WTC11 (cell line): Measurements from ENCODE around the gene CDH16. TPM values are rescaled to one million over a fixed set of nuclear protein-coding genes. Genes with fewer than 3 reads are reported as not detected.

ENCODE experiments used
- ATAC-seq: fragments of 200-7000 bp; cut with Tn5 transposase; 2 replicates; pipeline ENCODE4 v1.10.0; 2021; ENCODE audit warnings: mild to moderate bottlenecking, moderate library complexity
- CTCF ChIA-PET: fragments of 300-600 bp; sonication (Branson Sonifier 250); formaldehyde crosslinking; loops from one replicate; lab custom pipeline; 2021; ENCODE audit warnings: antibody characterized with exemption; lab: Charles Lee
- POLR2A ChIA-PET: fragments of 350-600 bp; sonication (Branson Sonifier 250); formaldehyde crosslinking; loops from one replicate; lab custom pipeline; 2021; ENCODE audit warnings: antibody characterized with exemption; lab: Charles Lee
- DNase-seq: peaks from one replicate; pipeline ENCODE4 v3.0.0; 2021; ENCODE audit warnings: low spot score
- H3K27ac Mint-ChIP-seq: 2 replicates; pipeline ENCODE4 v1.8.0; 2021; ENCODE audit warnings: mixed read lengths
- H3K27me3 Mint-ChIP-seq: 2 replicates; pipeline ENCODE4 v1.8.0; 2021; ENCODE audit warnings: low read depth, mild to moderate bottlenecking, moderate library complexity, mixed read lengths
- H3K36me3 Mint-ChIP-seq: 2 replicates; pipeline ENCODE4 v1.8.0; 2021; ENCODE audit warnings: mixed read lengths
- H3K4me1 Mint-ChIP-seq: 2 replicates; pipeline ENCODE4 v1.8.0; 2022; ENCODE audit warnings: mixed read lengths
- H3K4me3 Mint-ChIP-seq: 2 replicates; pipeline ENCODE4 v1.8.0; 2021; ENCODE audit warnings: mild to moderate bottlenecking, moderate library complexity, mixed read lengths
- H3K9me3 Mint-ChIP-seq: 2 replicates; pipeline ENCODE4 v1.8.0; 2021; ENCODE audit warnings: mixed read lengths
- E2F1 ChIP-seq: sonication (generic); formaldehyde crosslinking; IDR thresholded peaks from 2 replicates; pipeline ENCODE4 v1.8.0; 2022; ENCODE audit warnings: mild to moderate bottlenecking, missing genetic modification reagents
- E2F4 ChIP-seq: sonication (generic); formaldehyde crosslinking; IDR thresholded peaks from 2 replicates; pipeline ENCODE4 v1.8.1; 2022; ENCODE audit warnings: low read depth, mild to moderate bottlenecking, moderate library complexity, missing genetic modification reagents, borderline replicate concordance
- EMX1 ChIP-seq: fragments of 250-450 bp; sonication (Bioruptor Pico); IDR thresholded peaks from 2 replicates; pipeline ENCODE4 v1.8.0; 2021; ENCODE audit warnings: mild to moderate bottlenecking
- FOXJ3 ChIP-seq: sonication (generic); formaldehyde crosslinking; IDR thresholded peaks from 2 replicates; pipeline ENCODE4 v1.9.0; 2021; ENCODE audit warnings: missing genetic modification reagents, mild to moderate bottlenecking, borderline replicate concordance
- GTF2I ChIP-seq: fragments of 250-450 bp; sonication (Bioruptor Pico); conservative IDR thresholded peaks from 2 replicates; pipeline ENCODE4 v1.4.0; 2021; ENCODE audit warnings: mild to moderate bottlenecking
- JUN ChIP-seq: sonication (generic); formaldehyde crosslinking; IDR thresholded peaks from 2 replicates; pipeline ENCODE4 v1.8.0; 2023; ENCODE audit warnings: mild to moderate bottlenecking, missing genetic modification reagents
- NR1H2 ChIP-seq: sonication (generic); formaldehyde crosslinking; IDR thresholded peaks from 2 replicates; pipeline ENCODE4 v1.9.0; 2021; ENCODE audit warnings: mild to moderate bottlenecking, moderate library complexity, missing genetic modification reagents
- NR2C2 ChIP-seq: sonication (generic); formaldehyde crosslinking; IDR thresholded peaks from 2 replicates; pipeline ENCODE4 v1.8.0; 2022; ENCODE audit warnings: mild to moderate bottlenecking, missing genetic modification reagents
- OVOL2 ChIP-seq: fragments of 250-450 bp; sonication (Bioruptor Pico); IDR thresholded peaks from 2 replicates; pipeline ENCODE4 v1.9.0; 2021; ENCODE audit warnings: mild to moderate bottlenecking, borderline replicate concordance
- SMAD4 ChIP-seq: sonication (generic); formaldehyde crosslinking; IDR thresholded peaks from 2 replicates; pipeline ENCODE4 v1.8.0; 2022; ENCODE audit warnings: mild to moderate bottlenecking, missing genetic modification reagents
- SP1 ChIP-seq: sonication (generic); formaldehyde crosslinking; conservative IDR thresholded peaks from 2 replicates; pipeline ENCODE4 v1.8.1; 2022; ENCODE audit warnings: missing genetic modification reagents
- TCF7 ChIP-seq: sonication (generic); formaldehyde crosslinking; IDR thresholded peaks from 2 replicates; pipeline ENCODE4 v1.8.0; 2022; ENCODE audit warnings: mild to moderate bottlenecking, low read depth, missing genetic modification reagents, moderate library complexity
- TEAD4 ChIP-seq: sonication (generic); formaldehyde crosslinking; IDR thresholded peaks from 2 replicates; pipeline ENCODE4 v1.8.0; 2022; ENCODE audit warnings: mild to moderate bottlenecking, missing genetic modification reagents
- ZNF263 ChIP-seq: sonication (generic); formaldehyde crosslinking; IDR thresholded peaks from 2 replicates; pipeline ENCODE4 v1.8.1; 2022; ENCODE audit warnings: low read depth, mild to moderate bottlenecking, moderate library complexity, missing genetic modification reagents
- ZNF423 ChIP-seq: fragments of 250-450 bp; sonication (Bioruptor Pico); IDR thresholded peaks from 2 replicates; pipeline ENCODE4 v2.1.2; 2022; ENCODE audit warnings: mild to moderate bottlenecking, moderate library complexity
- ZNF425 ChIP-seq: fragments of 250-450 bp; sonication (Bioruptor Pico); conservative IDR thresholded peaks from 2 replicates; pipeline ENCODE4 v1.9.0; 2021; ENCODE audit warnings: mild to moderate bottlenecking
- total RNA-seq: library from RNA; stranded (reverse); gene quantifications from 3 replicates; pipeline ENCODE4 v1.2.3, GENCODE V29; 2021
- TF ChIP-seq, protein P1 (sequence below): sonication (generic); formaldehyde crosslinking; IDR thresholded peaks from 2 replicates; pipeline ENCODE4 v1.8.1; 2022; ENCODE audit warnings: mild to moderate bottlenecking, moderate library complexity, missing genetic modification reagents
- TF ChIP-seq, protein P2 (sequence below): fragments of 250-450 bp; sonication (Bioruptor Pico); IDR thresholded peaks from 2 replicates; pipeline ENCODE4 v1.8.0; 2021; ENCODE audit warnings: mild to moderate bottlenecking
- TF ChIP-seq, protein P3 (sequence below): sonication (generic); formaldehyde crosslinking; IDR thresholded peaks from 2 replicates; pipeline ENCODE4 v1.8.1; 2023; ENCODE audit warnings: mild to moderate bottlenecking, moderate library complexity, missing genetic modification reagents
- TF ChIP-seq, protein P4 (sequence below): sonication (generic); formaldehyde crosslinking; IDR thresholded peaks from 2 replicates; pipeline ENCODE4 v1.8.1; 2022; ENCODE audit warnings: mild to moderate bottlenecking, missing genetic modification reagents, moderate library complexity, borderline replicate concordance

The CDH16 gene
- total RNA-seq, 1 experiment from 2014 or later: not detected

DNA sequence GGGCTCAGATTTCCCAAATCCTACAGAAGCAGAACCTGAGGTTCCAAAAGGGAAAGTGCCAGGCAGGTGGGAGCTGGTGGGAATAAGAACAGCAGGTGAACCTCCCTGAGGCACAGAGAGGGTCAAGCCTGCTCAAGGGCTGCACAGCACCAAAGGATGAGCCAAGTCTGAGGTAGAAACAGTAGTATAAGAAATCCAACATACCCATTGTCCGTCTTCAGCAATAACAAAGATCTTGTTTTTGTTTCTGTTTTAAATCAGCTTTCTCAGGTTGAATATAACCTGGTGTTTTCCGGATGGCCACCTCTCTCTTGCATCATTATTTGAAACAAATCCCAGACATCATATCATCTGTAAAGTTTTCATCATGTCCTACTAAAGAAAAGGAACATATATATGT lies 31.8 kb upstream of the CDH16 start:
- no peak overlapping the region for H3K27ac Mint-ChIP-seq
- TF ChIP-seq, protein P1, sequence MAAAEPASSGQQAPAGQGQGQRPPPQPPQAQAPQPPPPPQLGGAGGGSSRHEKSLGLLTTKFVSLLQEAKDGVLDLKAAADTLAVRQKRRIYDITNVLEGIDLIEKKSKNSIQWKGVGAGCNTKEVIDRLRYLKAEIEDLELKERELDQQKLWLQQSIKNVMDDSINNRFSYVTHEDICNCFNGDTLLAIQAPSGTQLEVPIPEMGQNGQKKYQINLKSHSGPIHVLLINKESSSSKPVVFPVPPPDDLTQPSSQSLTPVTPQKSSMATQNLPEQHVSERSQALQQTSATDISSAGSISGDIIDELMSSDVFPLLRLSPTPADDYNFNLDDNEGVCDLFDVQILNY (CRISPR knock-in tag): no peak
- TF ChIP-seq NR2C2 (CRISPR knock-in tag) (no peak), ZNF263 (CRISPR knock-in tag) (no peak)
- TF ChIP-seq, protein P2, sequence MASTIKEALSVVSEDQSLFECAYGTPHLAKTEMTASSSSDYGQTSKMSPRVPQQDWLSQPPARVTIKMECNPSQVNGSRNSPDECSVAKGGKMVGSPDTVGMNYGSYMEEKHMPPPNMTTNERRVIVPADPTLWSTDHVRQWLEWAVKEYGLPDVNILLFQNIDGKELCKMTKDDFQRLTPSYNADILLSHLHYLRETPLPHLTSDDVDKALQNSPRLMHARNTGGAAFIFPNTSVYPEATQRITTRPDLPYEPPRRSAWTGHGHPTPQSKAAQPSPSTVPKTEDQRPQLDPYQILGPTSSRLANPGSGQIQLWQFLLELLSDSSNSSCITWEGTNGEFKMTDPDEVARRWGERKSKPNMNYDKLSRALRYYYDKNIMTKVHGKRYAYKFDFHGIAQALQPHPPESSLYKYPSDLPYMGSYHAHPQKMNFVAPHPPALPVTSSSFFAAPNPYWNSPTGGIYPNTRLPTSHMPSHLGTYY (CRISPR knock-in tag): no peak
- ATAC-seq: no peak
- H3K4me3 Mint-ChIP-seq: no peak overlapping the region
- 0 out of 2 replicates have a peak, but pooled peaks cover 5% of the 10 kb centered on the region for H3K36me3 Mint-ChIP-seq
- peaks cover 58% of the 10 kb centered on the region for H3K27me3 Mint-ChIP-seq
- no peak for DNase-seq
- CTCF ChIA-PET: interaction anchor here (0.9 to 2.8 kb wide), 3 partner anchors 11 to 205 kb away, joined by 3 to 13 read pairs (median 6); partner anchors contain the start of gene CES3
- H3K9me3 Mint-ChIP-seq: peaks cover 9% of the 10 kb centered on the region
- peaks cover 15% of the 10 kb centered on the region for H3K4me1 Mint-ChIP-seq
- POLR2A ChIA-PET: no interaction called here

- POLR2A ChIA-PET: interaction anchor here (0.7 kb wide), 1 partner anchor 129 kb away, joined by 5 read pairs; no protein-coding TSS in a partner anchor
- no peak for TF ChIP-seq EMX1 (CRISPR knock-in tag)
- TF ChIP-seq ZNF423 (CRISPR knock-in tag): no peak
- TF ChIP-seq GTF2I (CRISPR knock-in tag): no peak
- no peak for TF ChIP-seq E2F4
- no peak for TF ChIP-seq JUN (CRISPR knock-in tag)
- no peak for TF ChIP-seq TCF7 (CRISPR knock-in tag)
- no peak for TF ChIP-seq TEAD4 (CRISPR knock-in tag)
- no peak for TF ChIP-seq E2F1 (CRISPR knock-in tag)
- no peak for TF ChIP-seq NR1H2
- TF ChIP-seq SMAD4 (CRISPR knock-in tag): no peak
- no peak for TF ChIP-seq SP1 (CRISPR knock-in tag)
- no peak for TF ChIP-seq FOXJ3 (CRISPR knock-in tag)
- TF ChIP-seq, protein P3, sequence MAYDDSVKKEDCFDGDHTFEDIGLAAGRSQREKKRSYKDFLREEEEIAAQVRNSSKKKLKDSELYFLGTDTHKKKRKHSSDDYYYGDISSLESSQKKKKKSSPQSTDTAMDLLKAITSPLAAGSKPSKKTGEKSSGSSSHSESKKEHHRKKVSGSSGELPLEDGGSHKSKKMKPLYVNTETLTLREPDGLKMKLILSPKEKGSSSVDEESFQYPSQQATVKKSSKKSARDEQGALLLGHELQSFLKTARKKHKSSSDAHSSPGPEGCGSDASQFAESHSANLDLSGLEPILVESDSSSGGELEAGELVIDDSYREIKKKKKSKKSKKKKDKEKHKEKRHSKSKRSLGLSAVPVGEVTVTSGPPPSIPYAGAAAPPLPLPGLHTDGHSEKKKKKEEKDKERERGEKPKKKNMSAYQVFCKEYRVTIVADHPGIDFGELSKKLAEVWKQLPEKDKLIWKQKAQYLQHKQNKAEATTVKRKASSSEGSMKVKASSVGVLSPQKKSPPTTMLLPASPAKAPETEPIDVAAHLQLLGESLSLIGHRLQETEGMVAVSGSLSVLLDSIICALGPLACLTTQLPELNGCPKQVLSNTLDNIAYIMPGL (CRISPR knock-in tag): no peak
- TF ChIP-seq, protein P4, sequence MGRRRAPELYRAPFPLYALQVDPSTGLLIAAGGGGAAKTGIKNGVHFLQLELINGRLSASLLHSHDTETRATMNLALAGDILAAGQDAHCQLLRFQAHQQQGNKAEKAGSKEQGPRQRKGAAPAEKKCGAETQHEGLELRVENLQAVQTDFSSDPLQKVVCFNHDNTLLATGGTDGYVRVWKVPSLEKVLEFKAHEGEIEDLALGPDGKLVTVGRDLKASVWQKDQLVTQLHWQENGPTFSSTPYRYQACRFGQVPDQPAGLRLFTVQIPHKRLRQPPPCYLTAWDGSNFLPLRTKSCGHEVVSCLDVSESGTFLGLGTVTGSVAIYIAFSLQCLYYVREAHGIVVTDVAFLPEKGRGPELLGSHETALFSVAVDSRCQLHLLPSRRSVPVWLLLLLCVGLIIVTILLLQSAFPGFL: no peak
- TF ChIP-seq ZNF425 (CRISPR knock-in tag): no peak
- no peak for TF ChIP-seq OVOL2 (CRISPR knock-in tag)
- ATAC-seq (no peak), DNase-seq (no peak)
- H3K27ac Mint-ChIP-seq: no peak overlapping the region
- peaks cover 58% of the 10 kb centered on the region for H3K27me3 Mint-ChIP-seq
- H3K36me3 Mint-ChIP-seq: 0 out of 2 replicates have a peak, but pooled peaks cover 5% of the 10 kb centered on the region
- peaks cover 9% of the 10 kb centered on the region for H3K9me3 Mint-ChIP-seq
- CTCF ChIA-PET: interaction anchor here (0.9 to 1.7 kb wide), 4 partner anchors 12 to 236 kb away, joined by 3 to 6 read pairs (median 4); partner anchors contain the start of gene CES3
- H3K4me3 Mint-ChIP-seq: no peak overlapping the region
- H3K4me1 Mint-ChIP-seq: peaks cover 15% of the 10 kb centered on the region
Observed at GRCh38 chr16:66949472-66949871, 30.8 kb upstream of the CDH16 start.
